ENCODE measurements around the gene CDH23. TPM values are rescaled to one million over a fixed set of nuclear protein-coding genes. Genes with fewer than 3 reads are reported as not detected.

Gene CDH23
- total and polyA plus RNA-seq, 10 of the 15 experiments (the other 5 are each of a cell fraction or from before 2014, with no cell fraction given) = 0.09 to 0.40 (median 0.15) TPM; not detected in 1

DNA sequence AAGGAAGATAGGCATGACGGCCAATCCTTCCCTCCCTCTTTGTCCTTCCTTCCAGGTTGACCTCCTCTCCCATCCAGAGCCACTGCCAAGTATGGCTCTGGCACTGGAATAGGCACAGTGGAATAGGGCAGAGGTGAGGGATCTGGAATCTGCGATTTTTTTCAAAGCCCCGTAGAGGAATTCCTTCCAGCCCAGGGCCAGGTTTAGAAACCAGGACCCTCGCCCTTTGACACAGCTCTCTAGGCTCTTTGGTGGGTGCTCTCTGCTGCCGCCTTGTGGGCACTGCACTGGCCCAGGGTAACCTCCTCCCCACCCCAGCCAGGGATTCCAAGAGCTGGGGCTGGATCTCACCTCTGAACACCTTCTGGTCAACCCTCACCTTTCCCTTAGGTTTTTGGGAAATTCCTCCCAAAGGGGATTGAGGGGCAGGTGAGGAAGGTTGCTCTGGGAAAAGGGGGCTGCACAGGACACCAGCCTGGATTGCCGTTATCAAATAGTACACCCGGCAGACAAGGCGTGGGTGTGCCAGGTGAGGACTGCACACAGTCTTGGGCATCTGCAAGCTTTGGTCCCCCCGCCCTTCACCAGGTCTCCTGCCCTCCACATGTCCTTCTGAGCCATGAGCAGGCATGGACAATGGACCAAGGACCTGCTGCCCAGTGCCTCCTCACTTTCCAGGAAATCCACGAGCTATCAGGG lies 300.1 kb downstream of the CDH23 start (continued):
- TF ChIP-seq, protein P1, sequence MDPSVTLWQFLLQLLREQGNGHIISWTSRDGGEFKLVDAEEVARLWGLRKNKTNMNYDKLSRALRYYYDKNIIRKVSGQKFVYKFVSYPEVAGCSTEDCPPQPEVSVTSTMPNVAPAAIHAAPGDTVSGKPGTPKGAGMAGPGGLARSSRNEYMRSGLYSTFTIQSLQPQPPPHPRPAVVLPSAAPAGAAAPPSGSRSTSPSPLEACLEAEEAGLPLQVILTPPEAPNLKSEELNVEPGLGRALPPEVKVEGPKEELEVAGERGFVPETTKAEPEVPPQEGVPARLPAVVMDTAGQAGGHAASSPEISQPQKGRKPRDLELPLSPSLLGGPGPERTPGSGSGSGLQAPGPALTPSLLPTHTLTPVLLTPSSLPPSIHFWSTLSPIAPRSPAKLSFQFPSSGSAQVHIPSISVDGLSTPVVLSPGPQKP (IDR thresholded peaks at IDR 0.05; ENCODE audit: low read depth, low read length) = no peak
- TF ChIP-seq YY1 (IDR thresholded peaks at IDR 0.05; ENCODE audit: low read depth, low read length) = 0 out of 2 replicates have a peak, but pooled peaks have one; percentile 43
- no peak for TF ChIP-seq IRF4 (IDR thresholded peaks at IDR 0.05; ENCODE audit: low read depth, low read length)
- TF ChIP-seq EP300 (IDR thresholded peaks at IDR 0.05; ENCODE audit: borderline replicate concordance in 1 of 2, control insufficient read depth in 1 of 2, low read depth in 2 of 2, low read length in 2 of 2) = no peak
- TF ChIP-seq, protein P2, sequence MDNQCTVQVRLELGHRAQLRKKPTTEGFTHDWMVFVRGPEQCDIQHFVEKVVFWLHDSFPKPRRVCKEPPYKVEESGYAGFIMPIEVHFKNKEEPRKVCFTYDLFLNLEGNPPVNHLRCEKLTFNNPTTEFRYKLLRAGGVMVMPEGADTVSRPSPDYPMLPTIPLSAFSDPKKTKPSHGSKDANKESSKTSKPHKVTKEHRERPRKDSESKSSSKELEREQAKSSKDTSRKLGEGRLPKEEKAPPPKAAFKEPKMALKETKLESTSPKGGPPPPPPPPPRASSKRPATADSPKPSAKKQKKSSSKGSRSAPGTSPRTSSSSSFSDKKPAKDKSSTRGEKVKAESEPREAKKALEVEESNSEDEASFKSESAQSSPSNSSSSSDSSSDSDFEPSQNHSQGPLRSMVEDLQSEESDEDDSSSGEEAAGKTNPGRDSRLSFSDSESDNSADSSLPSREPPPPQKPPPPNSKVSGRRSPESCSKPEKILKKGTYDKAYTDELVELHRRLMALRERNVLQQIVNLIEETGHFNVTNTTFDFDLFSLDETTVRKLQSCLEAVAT (IDR thresholded peaks at IDR 0.05) = no peak
- TF ChIP-seq, protein P3, sequence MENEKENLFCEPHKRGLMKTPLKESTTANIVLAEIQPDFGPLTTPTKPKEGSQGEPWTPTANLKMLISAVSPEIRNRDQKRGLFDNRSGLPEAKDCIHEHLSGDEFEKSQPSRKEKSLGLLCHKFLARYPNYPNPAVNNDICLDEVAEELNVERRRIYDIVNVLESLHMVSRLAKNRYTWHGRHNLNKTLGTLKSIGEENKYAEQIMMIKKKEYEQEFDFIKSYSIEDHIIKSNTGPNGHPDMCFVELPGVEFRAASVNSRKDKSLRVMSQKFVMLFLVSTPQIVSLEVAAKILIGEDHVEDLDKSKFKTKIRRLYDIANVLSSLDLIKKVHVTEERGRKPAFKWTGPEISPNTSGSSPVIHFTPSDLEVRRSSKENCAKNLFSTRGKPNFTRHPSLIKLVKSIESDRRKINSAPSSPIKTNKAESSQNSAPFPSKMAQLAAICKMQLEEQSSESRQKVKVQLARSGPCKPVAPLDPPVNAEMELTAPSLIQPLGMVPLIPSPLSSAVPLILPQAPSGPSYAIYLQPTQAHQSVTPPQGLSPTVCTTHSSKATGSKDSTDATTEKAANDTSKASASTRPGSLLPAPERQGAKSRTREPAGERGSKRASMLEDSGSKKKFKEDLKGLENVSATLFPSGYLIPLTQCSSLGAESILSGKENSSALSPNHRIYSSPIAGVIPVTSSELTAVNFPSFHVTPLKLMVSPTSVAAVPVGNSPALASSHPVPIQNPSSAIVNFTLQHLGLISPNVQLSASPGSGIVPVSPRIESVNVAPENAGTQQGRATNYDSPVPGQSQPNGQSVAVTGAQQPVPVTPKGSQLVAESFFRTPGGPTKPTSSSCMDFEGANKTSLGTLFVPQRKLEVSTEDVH (IDR thresholded peaks at IDR 0.05; ENCODE audit: low read depth, partially characterized antibody) = no peak
- no peak for TF ChIP-seq CBFB (IDR thresholded peaks at IDR 0.05; ENCODE audit: low read depth)
- TF ChIP-seq, protein P4, sequence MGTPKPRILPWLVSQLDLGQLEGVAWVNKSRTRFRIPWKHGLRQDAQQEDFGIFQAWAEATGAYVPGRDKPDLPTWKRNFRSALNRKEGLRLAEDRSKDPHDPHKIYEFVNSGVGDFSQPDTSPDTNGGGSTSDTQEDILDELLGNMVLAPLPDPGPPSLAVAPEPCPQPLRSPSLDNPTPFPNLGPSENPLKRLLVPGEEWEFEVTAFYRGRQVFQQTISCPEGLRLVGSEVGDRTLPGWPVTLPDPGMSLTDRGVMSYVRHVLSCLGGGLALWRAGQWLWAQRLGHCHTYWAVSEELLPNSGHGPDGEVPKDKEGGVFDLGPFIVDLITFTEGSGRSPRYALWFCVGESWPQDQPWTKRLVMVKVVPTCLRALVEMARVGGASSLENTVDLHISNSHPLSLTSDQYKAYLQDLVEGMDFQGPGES (IDR thresholded peaks at IDR 0.05) = no peak
- no peak for TF ChIP-seq LARP7 (IDR thresholded peaks at IDR 0.05)
- no peak for TF ChIP-seq PML (IDR thresholded peaks at IDR 0.05; ENCODE audit: low read length)
- no peak for TF ChIP-seq POLR2AphosphoS2 (IDR thresholded peaks at IDR 0.05; ENCODE audit: low read depth, low read length)

Measured in GM12878 (cell line).